ENCODE data around the gene COL16A1.
A peak's percentile ranks its signal among the peaks of the same experiment; 100 is the strongest.

The COL16A1 gene

GRCh38 chr1:31705080-31705866, 1.5 kb upstream of the COL16A1 start:
- peak; percentile 59 for DNase-seq

- no peak for DNase-seq
These were observed 658 bp upstream of the COL16A1 start for GRCh38 chr1:31704271-31705079.

GRCh38 chr1:31702836-31703404, 897 bp downstream of the COL16A1 start:
- no peak for DNase-seq

GRCh38 chr1:31701091-31701736, 2.6 kb downstream of the COL16A1 start:
- DNase-seq, result peak; percentile 38

- DNase-seq, result no peak
These were observed 3.2 kb downstream of the COL16A1 start for GRCh38 chr1:31700468-31701090.

- no peak for DNase-seq
These were observed 4.4 kb downstream of the COL16A1 start for GRCh38 chr1:31699341-31699891.

GRCh38 chr1:31697369-31697984, 6.3 kb downstream of the COL16A1 start:
- DNase-seq, result no peak

GRCh38 chr1:31696242-31696641, 7.6 kb downstream of the COL16A1 start:
- no peak for DNase-seq

GRCh38 chr1:31695327-31695726, 8.5 kb downstream of the COL16A1 start:
- DNase-seq, result no peak

- DNase-seq, result no peak
These were observed 8.9 kb downstream of the COL16A1 start for GRCh38 chr1:31694964-31695313.

- no peak for DNase-seq
These were observed 9.5 kb downstream of the COL16A1 start for GRCh38 chr1:31694069-31694963.

- DNase-seq, result no peak
These were observed 10.6 kb downstream of the COL16A1 start for GRCh38 chr1:31693231-31693630.

- no peak for DNase-seq
These were observed 11.9 kb downstream of the COL16A1 start for GRCh38 chr1:31691951-31692350.

- DNase-seq, result no peak
These were observed 12.4 kb downstream of the COL16A1 start for GRCh38 chr1:31691446-31691845.

- no peak for DNase-seq
These were observed 12.9 kb downstream of the COL16A1 start for GRCh38 chr1:31690921-31691320.

- DNase-seq, result no peak
These were observed 14.0 kb downstream of the COL16A1 start for GRCh38 chr1:31689854-31690253.

GRCh38 chr1:31689379-31689778, 14.4 kb downstream of the COL16A1 start:
- no peak for DNase-seq

GRCh38 chr1:31688233-31688918, 15.4 kb downstream of the COL16A1 start:
- DNase-seq, result no peak

GRCh38 chr1:31687601-31688000, 16.2 kb downstream of the COL16A1 start:
- no peak for DNase-seq

GRCh38 chr1:31685795-31686194, 18.0 kb downstream of the COL16A1 start:
- DNase-seq, result no peak
